ENCODE data around the gene ADAMTS14.

The ADAMTS14 gene

DNA sequence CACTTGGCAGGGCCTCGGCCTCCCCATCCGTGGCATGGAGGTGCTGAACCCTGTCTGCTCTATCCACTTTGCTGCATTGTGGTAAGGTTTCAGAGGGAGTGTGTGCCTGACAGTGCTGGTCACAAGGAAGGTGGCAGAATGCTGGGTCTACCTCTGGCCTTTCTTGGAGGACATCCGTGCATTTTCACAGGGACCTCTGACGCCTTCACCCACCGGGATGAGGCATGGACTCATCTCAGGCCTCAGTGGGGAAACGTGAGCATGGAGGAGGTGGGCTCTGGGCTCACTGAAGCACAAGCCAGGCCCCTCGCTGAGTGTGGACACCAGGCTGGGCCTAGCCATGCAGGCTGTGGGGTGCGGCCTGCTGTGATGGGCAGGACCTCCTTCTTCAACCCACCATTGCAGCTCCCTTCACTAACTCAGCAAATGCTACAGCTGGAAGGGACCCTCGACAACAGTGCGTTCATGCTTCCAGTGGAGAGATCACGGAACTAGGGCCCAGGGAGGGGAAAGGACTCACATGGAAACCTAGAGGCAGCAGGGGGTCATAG, 104.2 kb downstream of the ADAMTS14 start:
- TF ChIP-seq CTCF (IDR thresholded peaks at IDR 0.05; ENCODE audit: borderline replicate concordance, insufficient read depth, low read depth, low read length), result no peak
- H3K4me3 ChIP-seq (ENCODE audit: low read depth, low read length), result no peak overlapping the region

DNA sequence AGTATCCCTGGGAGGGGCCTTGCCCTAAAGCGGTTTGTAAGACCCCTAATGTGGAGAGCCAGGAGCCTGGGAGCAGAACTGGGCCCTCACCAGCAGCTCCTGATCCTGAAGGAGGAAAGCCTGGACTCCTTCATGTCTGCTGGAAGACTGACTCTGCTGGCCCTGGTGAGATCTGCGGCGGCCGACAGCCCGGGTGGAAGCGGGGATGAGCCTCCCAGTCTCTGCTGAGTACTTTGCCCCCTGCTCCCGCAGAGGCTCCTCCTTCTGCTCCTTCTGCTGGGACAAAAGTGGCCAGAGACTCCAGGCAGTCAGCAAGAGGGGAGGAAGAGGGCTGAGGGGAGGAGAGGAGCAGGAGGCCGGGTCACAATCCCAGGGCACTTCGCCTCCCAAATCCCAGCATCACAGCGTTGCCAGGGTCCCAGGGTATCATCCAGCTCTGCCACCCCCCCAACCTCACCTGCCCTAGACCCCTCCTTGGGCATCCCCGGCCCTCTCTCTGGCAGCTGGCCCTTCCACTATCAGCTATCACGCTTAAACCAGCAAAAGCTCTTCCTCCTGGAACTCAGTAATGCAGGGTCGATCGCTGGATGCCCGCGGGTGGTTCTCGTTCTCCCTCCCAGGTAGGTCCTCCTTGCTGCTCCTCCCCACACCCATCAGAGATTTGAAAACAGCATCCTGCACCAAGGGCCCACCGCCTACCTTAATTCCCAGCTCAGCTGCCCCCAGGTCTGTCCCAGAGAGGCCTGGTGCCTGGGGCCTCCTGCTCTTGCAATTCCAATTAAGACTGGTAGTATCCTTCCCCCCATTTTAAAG, 105.0 kb downstream of the ADAMTS14 start:
- H3K4me3 ChIP-seq (ENCODE audit: low read depth, low read length), result no peak overlapping the region
- no peak for TF ChIP-seq CTCF (IDR thresholded peaks at IDR 0.05; ENCODE audit: borderline replicate concordance, insufficient read depth, low read depth, low read length)

DNA sequence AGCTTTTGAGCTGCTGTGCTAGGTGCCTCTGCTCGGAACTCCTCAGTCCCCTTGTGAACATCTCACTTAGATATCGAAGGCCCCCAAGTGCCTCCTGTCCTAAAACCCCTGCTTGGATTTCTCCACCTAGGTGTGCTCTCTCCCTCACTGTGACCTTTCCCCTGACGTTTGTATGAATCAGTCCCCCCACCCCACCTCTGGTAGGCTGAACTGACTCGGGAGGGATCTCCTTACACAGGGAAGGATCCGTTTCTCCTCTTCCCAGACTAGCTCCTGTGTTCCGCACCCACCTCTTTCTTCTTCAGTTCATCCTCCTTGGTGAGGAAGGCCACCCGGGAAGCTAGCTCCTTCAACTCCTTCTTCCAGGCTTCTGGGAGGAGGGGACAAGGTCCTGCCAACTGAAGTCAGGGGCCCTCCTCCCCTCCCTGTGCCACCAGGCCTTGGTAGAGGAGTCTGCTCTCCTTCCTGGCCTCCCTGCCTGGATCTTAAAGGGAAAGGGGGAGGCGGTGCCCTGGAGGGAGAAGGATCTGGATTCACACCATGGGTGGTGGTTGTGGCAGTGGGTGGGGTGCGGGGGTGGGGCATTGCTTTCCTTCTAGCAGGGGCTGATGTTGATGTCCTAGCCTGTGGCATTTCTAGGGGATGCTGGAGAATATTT, 106.1 kb downstream of the ADAMTS14 start:
- TF ChIP-seq CTCF (IDR thresholded peaks at IDR 0.05; ENCODE audit: borderline replicate concordance, insufficient read depth, low read depth, low read length), result no peak
- H3K4me3 ChIP-seq (ENCODE audit: low read depth, low read length), result no peak overlapping the region

GRCh38 chr10:70779088-70779487, 106.8 kb downstream of the ADAMTS14 start:
- no peak overlapping the region for H3K4me3 ChIP-seq (ENCODE audit: low read depth, low read length)
- no peak for TF ChIP-seq CTCF (IDR thresholded peaks at IDR 0.05; ENCODE audit: borderline replicate concordance, insufficient read depth, low read depth, low read length)

DNA sequence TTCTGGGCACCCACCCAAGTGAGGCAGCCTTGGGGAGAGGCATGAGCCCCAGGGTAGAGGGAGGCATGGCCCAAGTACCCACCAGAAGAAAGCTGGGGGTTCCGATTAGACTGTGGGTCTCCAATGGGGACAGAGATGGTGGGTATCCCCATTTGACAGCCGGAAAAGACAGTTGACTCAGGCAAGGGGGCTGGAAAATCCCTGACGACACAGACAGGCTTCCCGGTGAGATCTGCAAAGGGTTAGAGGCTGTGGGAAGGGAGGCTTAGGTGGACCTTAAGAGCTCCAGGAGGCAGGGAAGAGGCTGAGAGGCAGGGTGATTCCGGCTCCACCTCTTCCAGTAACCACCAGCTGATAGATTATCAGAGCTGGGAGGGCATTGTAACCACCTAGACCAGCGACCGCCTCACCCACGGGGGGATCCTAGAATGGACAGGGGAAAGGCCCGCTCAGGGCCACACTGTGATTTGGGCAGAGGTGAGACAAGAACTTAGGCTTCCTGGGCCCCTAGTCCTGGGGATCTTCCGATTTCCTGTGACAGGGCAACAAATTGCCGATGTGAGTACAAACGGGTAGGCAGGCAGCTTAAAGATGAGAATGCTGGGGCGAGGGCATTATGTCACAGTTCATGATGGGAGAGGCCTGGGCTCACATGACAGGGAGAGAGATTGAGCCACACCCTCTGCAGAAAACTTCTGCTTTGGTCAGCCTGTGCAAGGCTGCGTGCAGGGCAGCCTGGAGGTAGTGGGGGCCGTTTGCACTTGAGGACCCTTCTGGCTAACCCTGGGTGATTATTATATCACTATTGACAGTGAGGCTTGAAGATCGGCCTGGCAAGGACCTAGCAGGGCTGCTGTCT, 107.4 kb downstream of the ADAMTS14 start:
- H3K4me3 ChIP-seq (ENCODE audit: low read depth, low read length), result no peak overlapping the region
- TF ChIP-seq CTCF (IDR thresholded peaks at IDR 0.05; ENCODE audit: borderline replicate concordance, insufficient read depth, low read depth, low read length), result no peak

DNA sequence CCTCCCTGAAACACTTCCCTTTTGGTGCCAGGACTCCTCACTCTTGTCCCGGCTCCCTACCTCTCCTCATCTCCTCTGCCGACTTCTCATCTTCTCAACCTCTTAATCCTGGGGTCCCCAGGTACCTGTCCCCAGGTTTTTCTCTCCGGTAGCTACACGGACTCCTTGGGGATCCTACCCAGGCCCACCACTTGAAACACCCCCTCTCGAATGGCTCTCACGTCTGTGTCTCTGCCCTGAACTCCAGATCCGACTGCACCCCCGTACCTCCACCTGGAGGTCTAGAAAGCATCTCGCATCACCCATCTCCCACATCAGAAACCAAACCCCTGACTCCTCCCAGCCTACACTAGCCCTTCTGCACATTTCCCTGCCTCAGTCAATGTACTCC, 108.1 kb downstream of the ADAMTS14 start:
- no peak for TF ChIP-seq CTCF (IDR thresholded peaks at IDR 0.05; ENCODE audit: borderline replicate concordance, insufficient read depth, low read depth, low read length)

More for the DNA sequence above, 108.1 kb downstream of the ADAMTS14 start:
- no peak overlapping the region for H3K4me3 ChIP-seq (ENCODE audit: low read depth, low read length)

All from GM12875 (cell line).